HG03439 (cell line): ENCODE results near the gene MARCHF2.
A peak's percentile ranks its signal among the peaks of the same experiment; 100 is the strongest.
"Not testable (repeated sequence)": the region's sequence is repeated elsewhere in the genome, so short reads cannot be mapped to it uniquely, and the experiment has no call there.

ENCODE experiments used
- ATAC-seq: cut with Tn5 transposase; IDR thresholded peaks from one replicate; pipeline ENCODE4 v1.9.1; 2021; ENCODE audit warnings: mild to moderate bottlenecking, moderate library complexity; ENCODE audit not compliant: unreplicated experiment

MARCHF2 gene

GRCh38 chr19:8412783-8413628 lies at the start of gene MARCHF2:
MARCHF2 (plus strand) TSS chr19:8413305; CDS start chr19:8421841, 8,536 bp downstream.
- ATAC-seq: peak; percentile 98

- no peak for ATAC-seq
These were observed 49.0 kb upstream of the MARCHF2 start, which contains the start of gene ANGPTL4 for GRCh38 chr19:8363803-8364771. ANGPTL4 (plus strand) TSS chr19:8364155; CDS start chr19:8364322, 167 bp downstream.

GRCh38 chr19:8366121-8366581 lies 47.0 kb upstream of the MARCHF2 start:
- ATAC-seq: no peak

- no peak for ATAC-seq
These were observed 46.2 kb upstream of the MARCHF2 start for GRCh38 chr19:8366961-8367326.

GRCh38 chr19:8367327-8368001 lies 45.6 kb upstream of the MARCHF2 start:
- no peak for ATAC-seq

GRCh38 chr19:8370176-8371010 lies 42.7 kb upstream of the MARCHF2 start:
- ATAC-seq: no peak

GRCh38 chr19:8371011-8371804 lies 41.9 kb upstream of the MARCHF2 start:
- no peak for ATAC-seq

GRCh38 chr19:8373867-8374813 lies 39.0 kb upstream of the MARCHF2 start:
- no peak for ATAC-seq

GRCh38 chr19:8375766-8376165 lies 37.3 kb upstream of the MARCHF2 start:
- ATAC-seq: not testable (repeated sequence)

- not testable (repeated sequence) for ATAC-seq
These were observed 36.6 kb upstream of the MARCHF2 start for GRCh38 chr19:8376373-8376974.

GRCh38 chr19:8377598-8377997 lies 35.5 kb upstream of the MARCHF2 start:
- ATAC-seq: no peak

GRCh38 chr19:8379156-8379891 lies 33.8 kb upstream of the MARCHF2 start:
- ATAC-seq: not testable (repeated sequence)

GRCh38 chr19:8384569-8384968 lies 28.5 kb upstream of the MARCHF2 start:
- not testable (repeated sequence) for ATAC-seq

- not testable (repeated sequence) for ATAC-seq
These were observed 28.0 kb upstream of the MARCHF2 start for GRCh38 chr19:8385103-8385502.

GRCh38 chr19:8385566-8385965 lies 27.5 kb upstream of the MARCHF2 start:
- ATAC-seq: not testable (repeated sequence)

GRCh38 chr19:8386419-8386818 lies 26.7 kb upstream of the MARCHF2 start:
- ATAC-seq: not testable (repeated sequence)

- no peak for ATAC-seq
These were observed 26.1 kb upstream of the MARCHF2 start for GRCh38 chr19:8386990-8387389.
